Neural cell (in vitro differentiated cells): ENCODE data around the gene TCOF1.

ENCODE experiments used
- EP300 ChIP-seq: fragments of 450-650 bp; conservative IDR thresholded peaks from 2 replicates; pipeline ENCODE4 v1.6.1; 2014; ENCODE audit warnings: antibody characterized with exemption, mild to moderate bottlenecking, moderate library complexity; ENCODE audit not compliant: poor library complexity, severe bottlenecking
- EZH2 ChIP-seq: fragments of 200-600, 300-800 bp; shearing (Covaris generic), sonication (generic); IDR thresholded peaks from 2 replicates; pipeline ENCODE4 v1.6.1; 2014; ENCODE audit warnings: antibody characterized with exemption, low read length, borderline replicate concordance, mild to moderate bottlenecking; ENCODE audit not compliant: insufficient read depth, poor library complexity, severe bottlenecking
- POLR2AphosphoS5 ChIP-seq: IDR thresholded peaks from 2 replicates; pipeline ENCODE4 v1.6.1; 2012
- REST ChIP-seq: IDR thresholded peaks from 2 replicates; pipeline ENCODE4 v1.6.1; 2012; ENCODE audit warnings: borderline replicate concordance
- SMC3 ChIP-seq: fragments of 450-650 bp; conservative IDR thresholded peaks from 2 replicates; pipeline ENCODE4 v1.6.1; 2014; ENCODE audit warnings: antibody characterized with exemption, mild to moderate bottlenecking, moderate library complexity; ENCODE audit not compliant: poor library complexity
- TF ChIP-seq, protein P1 (sequence below): fragments of 450-650 bp; IDR thresholded peaks from 2 replicates; pipeline ENCODE4 v1.5.1; 2014; ENCODE audit warnings: antibody characterized with exemption, mild to moderate bottlenecking, moderate library complexity; ENCODE audit not compliant: poor library complexity, severe bottlenecking

DNA sequence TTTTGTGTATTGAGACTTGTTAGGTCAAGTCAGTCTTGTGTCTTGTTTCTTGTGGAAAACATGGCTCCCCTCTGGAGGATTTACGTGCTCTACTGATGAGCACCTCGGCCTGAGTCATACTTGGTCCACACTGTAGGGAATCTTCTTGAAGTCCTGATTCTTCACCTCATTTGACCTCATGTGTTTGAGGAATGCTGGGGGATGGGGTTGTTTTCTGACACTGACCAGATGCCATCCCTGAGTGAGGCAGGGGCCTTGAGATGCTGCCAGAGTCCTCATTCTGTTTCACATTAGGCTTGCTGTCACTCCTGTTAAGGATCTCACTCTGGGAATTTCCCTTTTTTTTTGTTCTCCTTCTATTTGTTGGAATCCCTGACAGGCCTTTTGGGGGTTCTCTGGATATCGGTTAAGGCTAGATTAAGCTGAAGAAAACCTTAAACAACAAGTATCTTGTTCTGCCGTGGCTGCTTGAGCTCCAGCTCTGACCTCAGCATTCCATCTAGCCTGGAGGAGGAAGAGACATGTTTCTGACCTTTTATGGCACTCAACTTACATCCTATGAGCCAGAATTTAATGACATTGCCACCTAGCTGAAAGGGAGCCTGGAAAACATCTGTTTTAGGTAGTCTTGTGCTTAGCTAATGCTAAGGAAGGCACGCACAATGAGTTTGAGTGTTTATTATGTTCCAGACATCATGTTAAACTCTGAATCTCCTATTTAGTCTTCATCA, 20.6 kb downstream of the TCOF1 start:
- TF ChIP-seq REST (no peak), EZH2 (no peak), SMC3 (no peak), EP300 (no peak), POLR2AphosphoS5 (no peak)
- TF ChIP-seq, protein P1, sequence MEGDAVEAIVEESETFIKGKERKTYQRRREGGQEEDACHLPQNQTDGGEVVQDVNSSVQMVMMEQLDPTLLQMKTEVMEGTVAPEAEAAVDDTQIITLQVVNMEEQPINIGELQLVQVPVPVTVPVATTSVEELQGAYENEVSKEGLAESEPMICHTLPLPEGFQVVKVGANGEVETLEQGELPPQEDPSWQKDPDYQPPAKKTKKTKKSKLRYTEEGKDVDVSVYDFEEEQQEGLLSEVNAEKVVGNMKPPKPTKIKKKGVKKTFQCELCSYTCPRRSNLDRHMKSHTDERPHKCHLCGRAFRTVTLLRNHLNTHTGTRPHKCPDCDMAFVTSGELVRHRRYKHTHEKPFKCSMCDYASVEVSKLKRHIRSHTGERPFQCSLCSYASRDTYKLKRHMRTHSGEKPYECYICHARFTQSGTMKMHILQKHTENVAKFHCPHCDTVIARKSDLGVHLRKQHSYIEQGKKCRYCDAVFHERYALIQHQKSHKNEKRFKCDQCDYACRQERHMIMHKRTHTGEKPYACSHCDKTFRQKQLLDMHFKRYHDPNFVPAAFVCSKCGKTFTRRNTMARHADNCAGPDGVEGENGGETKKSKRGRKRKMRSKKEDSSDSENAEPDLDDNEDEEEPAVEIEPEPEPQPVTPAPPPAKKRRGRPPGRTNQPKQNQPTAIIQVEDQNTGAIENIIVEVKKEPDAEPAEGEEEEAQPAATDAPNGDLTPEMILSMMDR = no peak
